KMS-11 (cell line): ENCODE results near the gene RAB15.
A peak's percentile ranks its signal among the peaks of the same experiment; 100 is the strongest.

Source experiments
- H2AFZ ChIP-seq: fragments of 200-600 bp; sonication (generic); 2 replicates; pipeline ENCODE4 v1.6.1; 2016; ENCODE audit warnings: antibody characterized with exemption, mixed run types, low read depth
- H3K27ac ChIP-seq: fragments of 200-600 bp; sonication (generic); 2 replicates; pipeline ENCODE4 v1.6.1; 2016; ENCODE audit warnings: mild to moderate bottlenecking, mixed run types
- H3K27me3 ChIP-seq: fragments of 200-600 bp; sonication (generic); 2 replicates; pipeline ENCODE4 v1.6.1; 2017; ENCODE audit warnings: mild to moderate bottlenecking, low read depth, mixed run types, moderate library complexity; ENCODE audit not compliant: insufficient read depth
- H3K36me3 ChIP-seq: fragments of 200-600 bp; sonication (generic); 2 replicates; pipeline ENCODE4 v1.6.1; 2017; ENCODE audit warnings: mild to moderate bottlenecking, mixed run types; ENCODE audit not compliant: insufficient read depth
- H3K4me1 ChIP-seq: fragments of 200-600 bp; sonication (generic); 2 replicates; pipeline ENCODE4 v1.6.1; 2016; ENCODE audit warnings: mild to moderate bottlenecking, low read depth, mixed run types; ENCODE audit not compliant: poor library complexity, severe bottlenecking
- H3K4me2 ChIP-seq: fragments of 200-600 bp; sonication (generic); 2 replicates; pipeline ENCODE4 v1.7.0; 2016; ENCODE audit warnings: mild to moderate bottlenecking, mixed run types
- H3K4me3 ChIP-seq: fragments of 200-600 bp; sonication (generic); IDR thresholded peaks from 2 replicates; pipeline ENCODE4 v1.6.1; 2017; ENCODE audit warnings: low read depth, low read length, mixed read lengths; ENCODE audit not compliant: insufficient read depth
- H3K79me2 ChIP-seq: fragments of 200-600 bp; sonication (generic); 2 replicates; pipeline ENCODE4 v1.6.1; 2016; ENCODE audit warnings: low read depth, mixed run types; ENCODE audit not compliant: insufficient read depth
- H3K9ac ChIP-seq: fragments of 200-600 bp; sonication (generic); 2 replicates; pipeline ENCODE4 v1.6.1; 2016; ENCODE audit warnings: mild to moderate bottlenecking, mixed run types
- H4K20me1 ChIP-seq: fragments of 200-600 bp; sonication (generic); 2 replicates; pipeline ENCODE4 v1.6.1; 2016; ENCODE audit warnings: mild to moderate bottlenecking, mixed run types; ENCODE audit not compliant: insufficient read depth
- TF ChIP-seq, protein P1 (sequence below): fragments of 200-600 bp; sonication (generic); conservative IDR thresholded peaks from 2 replicates; pipeline ENCODE4 v1.6.1; 2017; ENCODE audit warnings: low read depth, mild to moderate bottlenecking, antibody characterized with exemption, low read length, moderate library complexity, mixed read lengths

Gene RAB15

GRCh38 chr14:64971943-64972791 lies at the start of gene RAB15:
TSS of gene RAB15 (minus strand) at chr14:64972336. CDS start at chr14:64972076, 260 bp downstream.
- peak within 1 kb of the TSS; percentile 75 for H2AFZ ChIP-seq

DNA sequence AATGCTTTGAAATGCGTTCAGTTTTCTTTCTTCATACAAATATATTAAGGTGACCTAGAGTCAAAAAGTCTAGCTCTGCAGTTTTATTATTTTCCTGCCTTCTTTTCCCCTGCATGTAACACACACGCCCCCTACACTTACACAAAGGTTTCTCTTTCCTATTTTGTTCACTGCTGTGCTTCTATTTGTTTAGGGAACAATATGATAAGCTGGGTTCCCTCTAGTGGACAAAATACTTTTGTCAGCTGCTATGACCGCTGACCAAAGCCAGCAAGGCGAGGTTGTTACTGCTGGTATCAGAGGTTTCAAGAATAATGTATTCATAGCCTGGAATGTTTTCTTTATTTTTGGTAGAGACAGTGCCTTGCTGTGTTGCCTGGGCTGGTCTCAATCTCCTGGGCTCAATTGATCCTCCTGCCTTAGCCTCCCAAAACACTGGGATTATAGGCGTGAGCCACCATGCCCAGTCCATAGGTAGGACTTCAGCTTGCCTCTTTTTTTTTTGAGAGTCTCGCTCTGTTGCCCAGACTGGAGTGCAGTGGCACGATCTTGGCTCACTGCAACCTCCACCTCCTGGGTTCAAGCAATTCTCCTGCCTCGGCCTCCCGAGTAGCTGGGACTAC lies 47.9 kb upstream of the RAB15 start:
- H3K4me1 ChIP-seq = peaks cover 8% of the 10 kb centered on the region
- no peaks in the 10 kb centered on the region for H3K27me3 ChIP-seq
- no peak overlapping the region for H2AFZ ChIP-seq
- TF ChIP-seq, protein P1, sequence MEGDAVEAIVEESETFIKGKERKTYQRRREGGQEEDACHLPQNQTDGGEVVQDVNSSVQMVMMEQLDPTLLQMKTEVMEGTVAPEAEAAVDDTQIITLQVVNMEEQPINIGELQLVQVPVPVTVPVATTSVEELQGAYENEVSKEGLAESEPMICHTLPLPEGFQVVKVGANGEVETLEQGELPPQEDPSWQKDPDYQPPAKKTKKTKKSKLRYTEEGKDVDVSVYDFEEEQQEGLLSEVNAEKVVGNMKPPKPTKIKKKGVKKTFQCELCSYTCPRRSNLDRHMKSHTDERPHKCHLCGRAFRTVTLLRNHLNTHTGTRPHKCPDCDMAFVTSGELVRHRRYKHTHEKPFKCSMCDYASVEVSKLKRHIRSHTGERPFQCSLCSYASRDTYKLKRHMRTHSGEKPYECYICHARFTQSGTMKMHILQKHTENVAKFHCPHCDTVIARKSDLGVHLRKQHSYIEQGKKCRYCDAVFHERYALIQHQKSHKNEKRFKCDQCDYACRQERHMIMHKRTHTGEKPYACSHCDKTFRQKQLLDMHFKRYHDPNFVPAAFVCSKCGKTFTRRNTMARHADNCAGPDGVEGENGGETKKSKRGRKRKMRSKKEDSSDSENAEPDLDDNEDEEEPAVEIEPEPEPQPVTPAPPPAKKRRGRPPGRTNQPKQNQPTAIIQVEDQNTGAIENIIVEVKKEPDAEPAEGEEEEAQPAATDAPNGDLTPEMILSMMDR = 0 out of 2 replicates have a peak, but pooled peaks have one; percentile 26
- no peaks in the 10 kb centered on the region for H3K79me2 ChIP-seq
- no peak overlapping the region for H3K4me2 ChIP-seq
- no peak overlapping the region for H3K4me3 ChIP-seq
- no peak overlapping the region for H3K9ac ChIP-seq
- H3K27ac ChIP-seq = no peak overlapping the region
- no peaks in the 10 kb centered on the region for H3K36me3 ChIP-seq
- no peaks in the 10 kb centered on the region for H4K20me1 ChIP-seq

More at GRCh38 chr14:64971943-64972791, at the start of gene RAB15:
- H3K9ac ChIP-seq = peak within 1 kb of the TSS; percentile 76; the same call in 1 of the 2 replicates
- peak within 1 kb of the TSS; percentile 39; the same call in 1 of the 2 replicates for H3K27ac ChIP-seq
- H3K4me2 ChIP-seq = peak within 1 kb of the TSS; percentile 81
- no peaks in the 10 kb centered on the region for H3K36me3 ChIP-seq
- H3K4me1 ChIP-seq = peaks cover 44% of the 10 kb centered on the region
- no peaks in the 10 kb centered on the region for H4K20me1 ChIP-seq
- H3K27me3 ChIP-seq = no peaks in the 10 kb centered on the region
- peaks cover 31% of the 10 kb centered on the region; the same call in 1 of the 2 replicates for H3K79me2 ChIP-seq
- no peak within 1 kb of the TSS for H3K4me3 ChIP-seq
- TF ChIP-seq, protein P1 = no peak

DNA sequence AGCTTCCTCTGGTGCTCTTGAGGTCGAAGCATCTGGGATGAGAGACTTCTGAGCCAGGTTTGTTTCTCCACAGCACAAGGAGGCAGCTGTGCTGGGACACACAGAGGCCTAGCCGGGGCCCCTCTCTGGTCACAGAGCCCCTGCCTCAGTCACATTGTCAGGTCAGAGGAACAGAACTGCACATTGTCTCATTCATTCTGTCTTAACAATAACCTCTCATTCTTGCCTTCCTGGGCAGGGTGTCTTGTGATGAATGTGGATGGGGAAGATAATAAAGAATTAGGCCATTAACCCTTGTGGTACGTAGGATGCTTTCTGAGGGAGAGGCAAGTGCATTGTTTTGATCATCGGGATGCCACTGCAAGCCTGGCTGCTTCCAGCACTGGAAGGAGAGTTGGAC lies 44.3 kb upstream of the RAB15 start:
- no peak overlapping the region for H3K9ac ChIP-seq
- H3K27me3 ChIP-seq = no peaks in the 10 kb centered on the region
- no peak overlapping the region for H3K4me3 ChIP-seq
- no peak overlapping the region for H2AFZ ChIP-seq
- H3K27ac ChIP-seq = no peak overlapping the region
- H3K79me2 ChIP-seq = no peaks in the 10 kb centered on the region
- no peak overlapping the region for H3K4me2 ChIP-seq
- no peaks in the 10 kb centered on the region for H3K36me3 ChIP-seq
- H3K4me1 ChIP-seq = peaks cover 8% of the 10 kb centered on the region
- TF ChIP-seq, protein P1 = no peak
- no peaks in the 10 kb centered on the region for H4K20me1 ChIP-seq

GRCh38 chr14:65015391-65015790 lies 43.3 kb upstream of the RAB15 start:
- H4K20me1 ChIP-seq = no peaks in the 10 kb centered on the region
- no peaks in the 10 kb centered on the region for H3K79me2 ChIP-seq
- H3K9ac ChIP-seq = no peak overlapping the region
- no peak overlapping the region for H3K27ac ChIP-seq
- no peaks in the 10 kb centered on the region for H3K27me3 ChIP-seq
- H3K4me1 ChIP-seq = peaks cover 8% of the 10 kb centered on the region
- H3K4me2 ChIP-seq = no peak overlapping the region
- TF ChIP-seq, protein P1 = no peak
- H2AFZ ChIP-seq = no peak overlapping the region
- no peak overlapping the region for H3K4me3 ChIP-seq
- H3K36me3 ChIP-seq = no peaks in the 10 kb centered on the region
